ENCODE results near the gene CNNM4. TPM values are rescaled to one million over a fixed set of nuclear protein-coding genes. Genes with fewer than 3 reads are reported as not detected.

The CNNM4 gene
- total RNA-seq, 1 donor from 2014 or later = 6.3 TPM

DNA sequence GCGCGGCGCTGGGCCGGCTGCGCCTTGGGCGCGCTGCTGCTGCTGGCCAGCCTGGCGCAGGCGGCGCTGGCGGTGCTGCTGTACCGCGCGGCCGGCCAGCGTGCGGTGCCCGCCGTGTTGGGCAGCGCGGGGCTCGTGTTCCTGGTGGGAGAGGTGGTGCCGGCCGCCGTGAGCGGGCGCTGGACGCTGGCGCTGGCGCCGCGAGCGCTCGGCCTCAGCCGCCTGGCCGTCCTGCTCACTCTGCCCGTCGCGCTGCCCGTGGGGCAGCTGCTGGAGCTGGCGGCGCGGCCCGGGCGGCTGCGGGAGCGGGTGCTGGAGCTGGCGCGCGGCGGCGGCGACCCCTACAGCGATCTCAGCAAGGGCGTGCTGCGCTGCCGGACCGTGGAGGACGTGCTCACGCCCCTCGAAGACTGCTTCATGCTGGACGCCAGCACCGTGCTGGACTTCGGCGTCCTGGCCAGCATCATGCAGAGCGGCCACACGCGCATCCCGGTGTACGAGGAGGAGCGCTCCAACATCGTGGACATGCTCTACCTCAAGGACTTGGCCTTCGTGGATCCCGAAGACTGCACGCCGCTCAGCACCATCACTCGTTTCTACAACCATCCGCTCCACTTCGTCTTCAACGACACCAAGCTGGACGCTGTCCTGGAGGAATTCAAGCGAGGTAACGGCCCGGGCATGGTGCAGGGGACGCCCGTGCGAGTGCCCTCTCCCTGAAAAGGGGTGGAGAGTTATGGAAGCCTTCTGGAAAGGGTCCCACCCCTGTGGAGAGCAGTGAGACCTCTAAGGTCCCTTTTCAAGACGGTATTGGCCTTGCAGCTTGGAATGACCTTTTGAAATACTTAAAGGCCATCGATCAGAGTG is 56.4 kb downstream of the CNNM4 start:
- Histone ChIP-seq H3K9ac (ENCODE audit: low read depth in 1 of 3, low read length in 3 of 3) (peak overlapping the region; percentile 57 to 89 (median 70)), H3K27me3 (ENCODE audit: control insufficient read depth in 3 of 3, insufficient read depth in 3 of 3, low read length in 3 of 3) (no peaks in the 10 kb centered on the region), H3K4me1 (ENCODE audit: control insufficient read depth in 3 of 3, insufficient read depth in 3 of 3, low read length in 3 of 3) (peaks cover 55 to 61% (median 56%) of the 10 kb centered on the region in 3 donors), H3K27ac (ENCODE audit: low read depth, low read length) (no peak overlapping the region), H3K36me3 (ENCODE audit: control insufficient read depth in 3 of 3, insufficient read depth in 3 of 3, low read length in 3 of 3) (peaks cover 10 to 14% (median 11%) of the 10 kb centered on the region in 3 donors), H3K9me3 (ENCODE audit: control insufficient read depth in 3 of 3, low read length in 3 of 3) (no peaks in the 10 kb centered on the region), H3K4me3 (ENCODE audit: low read length in 3 of 3) (peak overlapping the region; percentile 82 to 88 (median 87))

DNA sequence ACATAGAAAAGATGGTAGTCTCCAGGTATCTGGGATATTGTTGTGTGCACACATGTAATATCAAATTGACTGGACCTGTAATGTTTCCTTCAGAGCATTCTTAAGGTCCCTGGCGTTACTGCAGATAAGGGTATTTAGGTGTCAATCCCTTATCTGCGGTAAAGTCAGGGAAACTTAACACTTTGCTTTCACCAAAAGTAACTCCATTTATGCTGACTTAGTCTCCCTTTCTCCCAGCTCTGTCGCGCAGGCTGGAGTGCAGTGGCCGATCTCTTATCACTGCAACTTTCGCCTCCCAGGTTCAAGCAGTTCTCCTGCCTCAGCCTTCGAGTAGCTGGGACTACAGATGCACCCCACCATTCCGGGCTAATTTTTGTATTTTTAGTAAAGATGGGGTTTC is 57.2 kb downstream of the CNNM4 start:
- Histone ChIP-seq H3K27ac (ENCODE audit: low read depth, low read length) (no peak overlapping the region), H3K36me3 (ENCODE audit: control insufficient read depth in 3 of 3, insufficient read depth in 3 of 3, low read length in 3 of 3) (peaks cover 6 to 12% (median 11%) of the 10 kb centered on the region in 3 donors), H3K9me3 (ENCODE audit: control insufficient read depth in 3 of 3, low read length in 3 of 3) (no peaks in the 10 kb centered on the region), H3K4me1 (ENCODE audit: control insufficient read depth in 3 of 3, insufficient read depth in 3 of 3, low read length in 3 of 3) (peaks cover 56 to 63% (median 58%) of the 10 kb centered on the region in 3 donors), H3K9ac (ENCODE audit: low read depth in 1 of 3, low read length in 3 of 3) (peak overlapping the region in 2 of 3 donors; percentile 61 to 89), H3K27me3 (ENCODE audit: control insufficient read depth in 3 of 3, insufficient read depth in 3 of 3, low read length in 3 of 3) (no peaks in the 10 kb centered on the region), H3K4me3 (ENCODE audit: low read length in 3 of 3) (peak overlapping the region in 2 of 3 donors; percentile 82 to 87)

DNA sequence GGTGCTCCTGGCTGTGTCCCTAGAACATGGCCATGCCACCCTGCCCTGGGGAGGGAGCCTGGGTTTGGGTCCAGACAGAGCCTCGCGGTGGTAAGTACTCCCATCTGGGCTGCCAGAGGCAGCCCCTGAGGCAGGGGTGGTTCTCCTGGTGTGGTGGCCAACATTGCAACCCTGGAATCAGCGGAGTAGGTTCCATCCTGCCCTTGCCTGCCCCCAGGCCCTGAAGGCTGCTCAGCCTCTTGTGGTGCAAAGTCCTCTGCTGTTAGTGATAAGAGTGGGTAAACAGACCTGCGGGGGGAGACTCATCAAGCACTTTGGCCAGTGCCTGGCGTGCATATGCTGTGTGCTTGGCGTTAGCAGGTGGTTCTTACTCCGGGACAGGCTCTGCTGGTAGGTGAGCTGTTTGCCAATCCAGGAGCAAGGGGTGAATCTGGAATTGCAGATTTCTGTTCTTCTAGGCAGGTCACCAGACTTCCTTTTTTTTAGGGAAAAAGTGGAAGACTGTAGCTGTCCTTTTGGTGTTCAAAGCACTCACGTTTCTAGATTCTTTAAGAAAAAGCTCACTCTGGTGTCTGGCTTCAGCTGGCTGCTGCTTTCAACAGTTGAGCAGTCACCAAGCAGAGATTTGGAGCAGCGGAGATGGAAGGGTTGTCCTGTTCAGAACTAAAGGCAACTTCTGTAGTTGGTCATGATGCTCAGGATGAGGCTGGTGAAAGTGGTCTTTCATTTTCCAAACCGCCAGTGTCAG is 58.6 kb downstream of the CNNM4 start:
- H3K4me3 ChIP-seq (ENCODE audit: low read length in 3 of 3) = no peak overlapping the region
- H3K4me1 ChIP-seq (ENCODE audit: control insufficient read depth in 3 of 3, insufficient read depth in 3 of 3, low read length in 3 of 3) = peaks cover 65 to 76% (median 67%) of the 10 kb centered on the region in 3 donors
- H3K27ac ChIP-seq (ENCODE audit: low read depth, low read length) = no peak overlapping the region

DNA sequence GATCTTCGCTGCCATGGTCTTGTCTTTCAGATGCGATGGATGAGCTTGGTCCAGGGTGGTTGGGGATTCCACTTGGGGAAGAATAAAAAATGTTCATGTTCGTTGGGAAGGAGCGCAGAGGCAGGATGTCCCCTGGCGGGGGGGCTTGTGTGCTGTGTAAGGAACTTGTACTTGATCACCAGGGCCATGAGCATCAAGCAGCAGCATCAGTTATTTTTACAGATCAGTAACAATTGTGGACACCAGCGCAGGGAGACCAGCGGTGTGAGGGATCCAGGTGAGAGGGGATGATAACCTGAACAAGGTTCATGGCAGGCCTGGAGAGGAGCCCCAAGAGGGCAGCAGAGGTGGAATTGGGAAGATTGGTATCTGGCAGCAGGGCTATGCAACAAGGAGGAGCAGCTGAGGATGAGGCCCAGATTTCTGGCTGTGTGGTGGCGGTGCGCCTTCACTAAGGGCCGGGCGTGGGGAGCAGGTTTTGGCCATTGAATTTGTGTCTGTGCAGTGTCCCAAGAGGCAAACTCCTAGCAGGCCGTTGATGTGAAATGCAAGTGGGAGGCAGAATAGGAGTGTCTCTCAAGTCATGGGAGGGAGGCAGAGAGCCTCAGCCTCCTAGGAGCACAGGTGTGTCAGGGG is 59.3 kb downstream of the CNNM4 start:
- Histone ChIP-seq H3K36me3 (ENCODE audit: control insufficient read depth in 3 of 3, insufficient read depth in 3 of 3, low read length in 3 of 3) (peaks cover 17 to 20% (median 18%) of the 10 kb centered on the region in 3 donors), H3K27ac (ENCODE audit: low read depth, low read length) (no peak overlapping the region), H3K9me3 (ENCODE audit: control insufficient read depth in 3 of 3, low read length in 3 of 3) (no peaks in the 10 kb centered on the region), H3K9ac (ENCODE audit: low read depth in 1 of 3, low read length in 3 of 3) (peak overlapping the region in 1 of 3 donors; percentile 54), H3K4me3 (ENCODE audit: low read length in 3 of 3) (no peak overlapping the region), H3K27me3 (ENCODE audit: control insufficient read depth in 3 of 3, insufficient read depth in 3 of 3, low read length in 3 of 3) (no peaks in the 10 kb centered on the region), H3K4me1 (ENCODE audit: control insufficient read depth in 3 of 3, insufficient read depth in 3 of 3, low read length in 3 of 3) (peaks cover 64 to 79% (median 66%) of the 10 kb centered on the region in 3 donors)

More for the DNA sequence above, 58.6 kb downstream of the CNNM4 start:
- H3K9ac ChIP-seq (ENCODE audit: low read depth in 1 of 3, low read length in 3 of 3) = peak overlapping the region in 2 of 3 donors; percentile 0 to 54
- H3K36me3 ChIP-seq (ENCODE audit: control insufficient read depth in 3 of 3, insufficient read depth in 3 of 3, low read length in 3 of 3) = peaks cover 12 to 19% (median 16%) of the 10 kb centered on the region in 3 donors
- H3K27me3 ChIP-seq (ENCODE audit: control insufficient read depth in 3 of 3, insufficient read depth in 3 of 3, low read length in 3 of 3) = no peaks in the 10 kb centered on the region
- H3K9me3 ChIP-seq (ENCODE audit: control insufficient read depth in 3 of 3, low read length in 3 of 3) = no peaks in the 10 kb centered on the region

DNA sequence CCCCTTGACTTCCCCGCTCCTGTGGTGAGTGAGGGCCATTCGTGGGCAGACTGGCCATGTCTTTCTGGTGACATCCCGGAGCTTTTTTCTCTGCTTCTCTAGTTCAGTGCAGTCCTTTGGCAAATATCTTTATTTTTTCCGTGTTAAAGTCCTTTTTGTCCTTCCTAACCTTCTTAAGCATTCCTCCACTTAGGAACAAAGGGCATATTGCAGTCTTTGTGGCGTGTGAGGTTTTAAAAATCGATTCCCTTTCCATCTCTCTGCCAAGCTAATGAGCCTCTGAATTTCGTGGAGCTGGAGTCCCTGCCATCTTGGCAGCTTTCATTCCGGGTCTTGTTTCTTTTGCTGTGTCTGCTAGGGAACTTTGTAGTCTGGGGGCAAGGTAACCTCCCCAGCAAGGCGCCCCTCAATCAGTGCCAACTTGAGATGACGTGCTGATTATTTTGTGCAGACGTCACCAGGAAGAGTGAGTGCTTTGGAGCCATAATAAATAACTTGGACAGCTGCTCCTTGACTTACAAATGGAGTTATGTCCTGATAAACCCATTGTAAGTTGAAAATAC is 60.5 kb downstream of the CNNM4 start:
- Histone ChIP-seq H3K9ac (ENCODE audit: low read depth in 1 of 3, low read length in 3 of 3) (peak overlapping the region in 2 of 3 donors; percentile 19 to 54), H3K4me1 (ENCODE audit: control insufficient read depth in 3 of 3, insufficient read depth in 3 of 3, low read length in 3 of 3) (peaks cover 58 to 72% (median 60%) of the 10 kb centered on the region in 3 donors), H3K27me3 (ENCODE audit: control insufficient read depth in 3 of 3, insufficient read depth in 3 of 3, low read length in 3 of 3) (no peaks in the 10 kb centered on the region), H3K4me3 (ENCODE audit: low read length in 3 of 3) (no peak overlapping the region), H3K36me3 (ENCODE audit: control insufficient read depth in 3 of 3, insufficient read depth in 3 of 3, low read length in 3 of 3) (peaks cover 27 to 28% (median 27%) of the 10 kb centered on the region in 3 donors), H3K9me3 (ENCODE audit: control insufficient read depth in 3 of 3, low read length in 3 of 3) (no peaks in the 10 kb centered on the region), H3K27ac (ENCODE audit: low read depth, low read length) (no peak overlapping the region)

DNA sequence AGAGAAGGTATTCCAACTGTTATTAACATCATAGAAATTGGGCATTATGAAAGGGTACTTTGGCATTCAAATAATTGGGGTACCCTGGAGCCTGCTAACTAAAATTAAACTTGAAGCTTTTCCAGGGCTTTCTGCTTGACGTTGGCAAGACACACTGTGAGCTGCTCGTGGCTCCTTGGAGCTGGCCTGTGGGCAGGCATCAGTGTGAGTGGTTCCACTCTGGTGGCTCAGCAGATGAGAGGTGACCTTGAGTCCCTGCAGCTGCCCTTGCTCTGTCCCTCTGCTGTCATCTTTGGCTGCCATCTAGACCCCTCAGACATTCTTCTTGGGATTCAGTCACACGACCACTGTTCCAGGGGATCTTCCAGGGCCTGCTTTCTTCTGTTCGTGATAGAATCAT is 62.1 kb downstream of the CNNM4 start:
- peaks cover 50 to 64% (median 52%) of the 10 kb centered on the region in 3 donors for H3K4me1 ChIP-seq (ENCODE audit: control insufficient read depth in 3 of 3, insufficient read depth in 3 of 3, low read length in 3 of 3)
- no peaks in the 10 kb centered on the region for H3K9me3 ChIP-seq (ENCODE audit: control insufficient read depth in 3 of 3, low read length in 3 of 3)
- H3K27ac ChIP-seq (ENCODE audit: low read depth, low read length) = peak overlapping the region; percentile 9
- H3K27me3 ChIP-seq (ENCODE audit: control insufficient read depth in 3 of 3, insufficient read depth in 3 of 3, low read length in 3 of 3) = no peaks in the 10 kb centered on the region
- peaks cover 35 to 40% (median 37%) of the 10 kb centered on the region in 3 donors for H3K36me3 ChIP-seq (ENCODE audit: control insufficient read depth in 3 of 3, insufficient read depth in 3 of 3, low read length in 3 of 3)
- H3K4me3 ChIP-seq (ENCODE audit: low read length in 3 of 3) = no peak overlapping the region
- no peak overlapping the region for H3K9ac ChIP-seq (ENCODE audit: low read depth in 1 of 3, low read length in 3 of 3)

DNA sequence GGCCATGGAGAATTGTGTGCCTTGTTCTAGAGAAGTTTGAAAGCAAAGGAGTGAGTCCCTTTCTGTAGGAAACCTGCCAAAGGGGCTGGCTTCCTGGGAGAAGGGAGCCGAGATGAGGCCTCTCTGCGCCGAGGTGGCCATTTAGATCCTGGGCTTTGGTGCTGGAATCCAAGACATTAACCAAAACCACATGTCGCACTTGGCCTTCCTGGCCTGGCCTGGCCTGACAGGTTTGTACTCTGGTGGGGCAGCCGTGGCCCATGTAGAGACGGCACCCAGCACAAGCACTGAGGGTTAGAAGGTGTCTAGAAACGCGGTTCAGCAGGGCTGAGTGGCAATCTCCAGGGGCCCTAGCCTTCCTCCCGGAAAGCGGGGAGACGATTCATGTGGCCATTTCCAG is 62.5 kb downstream of the CNNM4 start:
- H3K9me3 ChIP-seq (ENCODE audit: control insufficient read depth in 3 of 3, low read length in 3 of 3) = no peaks in the 10 kb centered on the region
- peak overlapping the region; percentile 9 for H3K27ac ChIP-seq (ENCODE audit: low read depth, low read length)
- H3K4me3 ChIP-seq (ENCODE audit: low read length in 3 of 3) = no peak overlapping the region
- H3K9ac ChIP-seq (ENCODE audit: low read depth in 1 of 3, low read length in 3 of 3) = peak overlapping the region in 1 of 3 donors; percentile 41
- H3K36me3 ChIP-seq (ENCODE audit: control insufficient read depth in 3 of 3, insufficient read depth in 3 of 3, low read length in 3 of 3) = peaks cover 39 to 44% (median 39%) of the 10 kb centered on the region in 3 donors
- no peaks in the 10 kb centered on the region for H3K27me3 ChIP-seq (ENCODE audit: control insufficient read depth in 3 of 3, insufficient read depth in 3 of 3, low read length in 3 of 3)
- H3K4me1 ChIP-seq (ENCODE audit: control insufficient read depth in 3 of 3, insufficient read depth in 3 of 3, low read length in 3 of 3) = peaks cover 48 to 60% (median 48%) of the 10 kb centered on the region in 3 donors

DNA sequence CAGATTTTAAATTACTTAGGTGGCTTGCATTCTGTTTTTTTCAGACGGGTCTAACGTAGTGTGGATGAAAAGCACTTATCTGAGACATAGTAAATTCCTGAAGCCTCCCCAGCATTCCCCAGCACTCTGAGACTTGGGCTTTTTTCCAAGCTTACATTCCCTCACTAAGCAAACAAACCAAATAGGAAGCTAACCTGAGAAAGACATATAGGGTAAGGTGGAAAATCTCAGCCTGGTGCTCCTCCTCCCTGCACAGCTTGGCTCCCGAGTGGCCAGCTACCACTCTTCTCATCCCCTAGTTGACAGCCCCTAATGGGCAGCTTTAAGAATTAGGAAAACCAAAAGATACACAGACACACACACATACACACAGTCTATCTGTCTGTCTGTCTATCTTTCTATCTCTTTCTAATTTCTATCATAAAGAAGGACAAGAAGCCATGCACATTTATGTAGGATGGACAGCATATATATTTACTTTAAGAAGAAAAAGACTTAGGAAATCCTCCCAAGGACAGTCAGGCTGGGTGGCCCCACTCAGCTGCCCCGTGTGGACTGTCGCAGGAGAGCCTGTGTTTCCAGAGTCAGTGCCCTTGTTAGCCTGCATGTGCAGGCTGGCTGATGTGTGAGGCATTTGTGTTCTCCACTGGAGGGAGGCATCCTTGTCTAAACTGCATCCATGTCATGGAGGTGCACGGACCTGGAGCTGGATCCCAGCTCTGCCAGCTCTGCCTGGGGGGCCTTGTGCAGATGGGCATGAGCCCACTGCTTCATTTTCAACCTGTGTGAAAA is 63.6 kb downstream of the CNNM4 start:
- no peak overlapping the region for H3K27ac ChIP-seq (ENCODE audit: low read depth, low read length)
- H3K4me1 ChIP-seq (ENCODE audit: control insufficient read depth in 3 of 3, insufficient read depth in 3 of 3, low read length in 3 of 3) = peaks cover 37 to 50% (median 37%) of the 10 kb centered on the region in 3 donors
- H3K36me3 ChIP-seq (ENCODE audit: control insufficient read depth in 3 of 3, insufficient read depth in 3 of 3, low read length in 3 of 3) = peaks cover 43 to 44% (median 43%) of the 10 kb centered on the region in 3 donors
- peak overlapping the region in 1 of 3 donors; percentile 50 for H3K9ac ChIP-seq (ENCODE audit: low read depth in 1 of 3, low read length in 3 of 3)
- no peaks in the 10 kb centered on the region for H3K9me3 ChIP-seq (ENCODE audit: control insufficient read depth in 3 of 3, low read length in 3 of 3)
- H3K27me3 ChIP-seq (ENCODE audit: control insufficient read depth in 3 of 3, insufficient read depth in 3 of 3, low read length in 3 of 3) = no peaks in the 10 kb centered on the region
- H3K4me3 ChIP-seq (ENCODE audit: low read length in 3 of 3) = no peak overlapping the region

DNA sequence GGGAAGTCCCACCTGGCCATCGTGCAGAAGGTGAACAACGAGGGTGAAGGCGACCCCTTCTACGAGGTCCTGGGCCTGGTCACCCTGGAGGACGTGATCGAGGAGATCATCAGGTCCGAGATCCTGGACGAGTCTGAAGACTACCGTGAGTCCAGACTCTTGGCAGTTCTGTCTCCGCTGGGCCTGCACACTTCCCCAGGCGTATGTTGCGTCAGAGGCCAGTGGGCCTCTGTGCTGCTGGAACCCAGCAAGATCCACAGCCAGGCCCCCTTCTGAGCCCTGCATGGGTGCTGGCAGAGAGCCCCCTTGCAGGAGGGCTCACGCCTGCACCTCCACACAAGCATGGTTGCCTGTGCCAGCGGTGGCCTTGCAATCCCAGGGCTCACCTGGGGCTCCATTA is 64.4 kb downstream of the CNNM4 start:
- Histone ChIP-seq H3K36me3 (ENCODE audit: control insufficient read depth in 3 of 3, insufficient read depth in 3 of 3, low read length in 3 of 3) (peaks cover 43 to 45% (median 44%) of the 10 kb centered on the region in 3 donors), H3K4me1 (ENCODE audit: control insufficient read depth in 3 of 3, insufficient read depth in 3 of 3, low read length in 3 of 3) (peaks cover 29 to 42% (median 30%) of the 10 kb centered on the region in 3 donors), H3K27ac (ENCODE audit: low read depth, low read length) (no peak overlapping the region), H3K9ac (ENCODE audit: low read depth in 1 of 3, low read length in 3 of 3) (no peak overlapping the region), H3K4me3 (ENCODE audit: low read length in 3 of 3) (no peak overlapping the region), H3K9me3 (ENCODE audit: control insufficient read depth in 3 of 3, low read length in 3 of 3) (no peaks in the 10 kb centered on the region), H3K27me3 (ENCODE audit: control insufficient read depth in 3 of 3, insufficient read depth in 3 of 3, low read length in 3 of 3) (no peaks in the 10 kb centered on the region)

Measured in skeletal muscle tissue (tissue), 4 donors.